Neural cell (in vitro differentiated cells): ENCODE results near the gene CDR2L.

Experiments used
- CTCF ChIP-seq: fragments of 450-650 bp; IDR thresholded peaks from 2 replicates; pipeline ENCODE4 v1.5.1; 2014; ENCODE audit warnings: antibody characterized with exemption, mild to moderate bottlenecking, moderate library complexity; ENCODE audit not compliant: poor library complexity, severe bottlenecking
- EZH2 ChIP-seq: fragments of 200-600, 300-800 bp; shearing (Covaris generic), sonication (generic); IDR thresholded peaks from 2 replicates; pipeline ENCODE4 v1.6.1; 2014; ENCODE audit warnings: antibody characterized with exemption, low read length, borderline replicate concordance, mild to moderate bottlenecking; ENCODE audit not compliant: insufficient read depth, poor library complexity, severe bottlenecking
- POLR2AphosphoS5 ChIP-seq: IDR thresholded peaks from 2 replicates; pipeline ENCODE4 v1.6.1; 2012

GRCh38 chr17:75003070-75003956, 15.9 kb downstream of the CDR2L start:
- TF ChIP-seq EZH2 = no peak
- no peak for TF ChIP-seq CTCF
- no peak for TF ChIP-seq POLR2AphosphoS5
